NCI-H128 (cell line): Measurements from ENCODE around the gene C1orf122.

Experiments
- DNase-seq: peaks from one replicate; lab custom pipeline; 2025; ENCODE audit not compliant: unreplicated experiment; lab: John Stamatoyannopoulos, UW

Gene C1orf122

DNA sequence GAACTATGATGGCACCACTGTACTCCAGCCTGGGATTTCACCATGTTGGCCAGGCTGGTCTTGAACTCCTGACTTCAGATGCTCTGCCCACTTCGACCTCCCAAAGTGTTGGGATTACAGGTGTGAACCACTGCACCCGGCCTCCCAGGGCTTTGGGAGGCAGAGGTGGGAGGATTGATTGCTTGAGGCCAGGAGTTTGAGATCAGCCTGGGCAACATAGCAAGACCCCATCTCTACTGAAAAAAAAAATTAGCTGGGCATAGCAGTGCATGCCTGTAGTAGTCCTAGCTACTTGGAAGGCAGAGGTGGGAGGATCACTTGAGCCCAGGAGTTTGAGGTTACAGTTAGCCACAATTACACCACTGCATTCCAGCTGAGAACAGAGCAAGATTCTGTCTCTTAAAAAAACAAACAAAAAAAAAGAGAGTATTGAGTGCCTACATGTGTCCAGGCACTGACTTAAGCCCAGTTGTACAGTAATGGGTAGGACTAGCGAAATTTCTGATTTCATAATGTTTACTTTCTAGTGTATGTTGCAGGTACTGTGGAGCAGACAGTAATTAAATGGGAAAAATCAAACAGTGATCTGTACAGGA lies 9.7 kb upstream of the C1orf122 start:
- no peak for DNase-seq

DNA sequence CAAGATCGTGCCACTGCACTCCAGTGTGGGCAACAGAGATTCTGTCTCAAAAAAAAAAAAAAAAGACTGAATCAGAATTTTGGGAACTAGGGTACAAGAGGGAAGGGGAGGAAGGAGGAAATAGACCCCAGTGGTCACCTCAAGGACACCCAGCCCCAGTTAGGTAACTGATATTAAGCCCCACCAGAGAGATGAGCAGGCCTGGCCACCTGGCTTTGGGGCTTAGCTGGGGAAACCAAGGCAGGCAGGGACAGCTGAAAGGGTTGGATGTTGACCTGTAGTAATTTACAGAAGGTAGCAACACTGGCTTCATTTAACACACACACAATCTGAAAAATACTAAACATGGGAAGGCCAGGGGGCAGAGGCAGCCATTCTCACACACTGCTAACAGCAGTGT lies 5.2 kb upstream of the C1orf122 start:
- DNase-seq = no peak

- DNase-seq = no peak
Measured at GRCh38 chr1:37807220-37807554, 403 bp upstream of the C1orf122 start.

- peak; percentile 14 for DNase-seq
Measured at GRCh38 chr1:37808369-37809319, 1.1 kb downstream of the C1orf122 start.

- no peak for DNase-seq
Measured at GRCh38 chr1:37809942-37810341, 2.4 kb downstream of the C1orf122 start.

DNA sequence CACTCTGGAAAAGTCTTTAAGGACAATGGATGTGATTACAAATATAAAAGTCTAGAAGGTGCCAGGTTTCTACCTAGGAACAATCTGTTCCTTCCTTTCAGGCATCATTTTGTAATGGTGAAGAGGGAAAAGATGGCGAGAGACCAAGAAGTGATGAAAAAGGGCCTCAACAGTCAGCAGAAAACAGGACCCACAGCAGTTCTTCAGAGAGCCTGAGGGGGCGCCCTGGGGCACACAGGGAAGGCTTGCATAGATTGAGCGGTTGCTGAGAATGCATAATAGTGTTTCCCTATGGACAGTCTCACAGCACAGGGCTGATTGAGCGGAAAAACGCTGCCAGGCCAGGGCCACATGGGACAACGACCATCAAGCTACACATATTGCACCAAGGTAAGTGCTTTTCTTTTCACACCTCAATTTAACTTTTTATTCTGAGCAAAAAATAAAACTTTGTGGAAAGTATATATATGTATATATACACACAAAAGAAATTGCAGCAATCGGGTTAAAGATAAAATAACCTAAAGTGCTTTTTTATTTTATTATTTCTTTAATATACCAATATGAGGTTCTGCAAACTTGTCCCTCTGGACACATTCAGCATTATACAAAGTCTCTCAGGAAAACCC lies 3.6 kb downstream of the C1orf122 start:
- DNase-seq = peak; percentile 49

- DNase-seq = no peak
Measured at GRCh38 chr1:37813529-37814145, 6.0 kb downstream of the C1orf122 start.

DNA sequence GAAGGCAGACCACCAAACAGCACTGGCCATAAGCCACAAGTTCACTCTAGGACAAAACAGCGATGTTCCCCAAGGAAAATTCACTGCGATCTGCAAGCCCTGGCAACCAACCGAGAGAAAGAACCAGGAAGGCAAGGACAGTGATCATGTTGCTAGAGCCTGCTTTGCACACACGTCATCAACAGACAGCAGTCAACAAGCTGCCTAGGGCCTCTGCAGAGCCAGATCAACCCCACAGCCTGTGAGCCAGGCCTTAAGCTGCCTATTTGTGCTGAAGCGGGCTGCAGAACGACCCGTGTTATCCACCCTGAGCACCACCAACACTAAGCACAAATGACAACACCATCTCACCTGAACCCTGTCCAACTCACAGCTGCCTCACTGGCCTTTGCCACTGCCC lies 6.7 kb downstream of the C1orf122 start:
- no peak for DNase-seq

- DNase-seq = no peak
Measured at GRCh38 chr1:37817481-37817880, 9.9 kb downstream of the C1orf122 start.

DNA sequence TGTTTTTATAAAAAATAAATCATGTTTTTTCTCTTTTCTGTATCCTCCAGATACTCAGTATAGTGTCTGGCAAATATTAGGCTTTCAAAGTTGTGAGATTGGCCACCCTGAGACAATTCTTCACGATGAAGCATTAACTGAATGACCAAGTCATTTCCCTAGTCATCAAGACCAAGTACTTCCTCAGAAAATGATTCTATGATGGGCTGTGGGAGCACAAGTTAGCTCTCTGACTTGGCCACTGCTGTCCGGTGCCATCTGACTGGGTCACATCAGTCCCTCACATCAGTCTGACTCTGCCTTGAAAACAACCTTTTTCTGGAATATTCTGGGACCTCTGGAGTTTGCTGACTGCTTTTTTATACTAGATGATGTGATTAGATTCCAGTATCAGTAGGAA lies 13.9 kb downstream of the C1orf122 start:
- DNase-seq = no peak

GRCh38 chr1:37822906-37823815 lies 15.6 kb downstream of the C1orf122 start:
- no peak for DNase-seq

DNA sequence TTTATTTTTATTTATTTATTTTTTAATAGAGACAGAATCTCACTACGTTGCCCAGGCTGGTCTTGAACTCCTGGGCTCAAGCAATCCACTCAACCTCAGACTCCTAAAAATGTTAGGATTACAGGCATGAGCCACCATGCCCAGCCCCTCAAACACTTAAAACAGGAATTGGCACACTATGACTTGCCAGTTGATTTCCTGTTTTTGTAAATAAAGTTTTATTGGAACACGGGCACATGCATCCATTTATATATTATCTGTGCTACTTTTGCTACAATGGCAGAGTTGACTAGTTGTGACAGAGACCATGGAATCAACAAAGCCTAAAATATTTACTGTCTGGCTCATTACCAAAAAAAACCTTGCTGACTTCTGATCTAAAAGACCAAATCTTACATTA lies 16.4 kb downstream of the C1orf122 start:
- no peak for DNase-seq

DNA sequence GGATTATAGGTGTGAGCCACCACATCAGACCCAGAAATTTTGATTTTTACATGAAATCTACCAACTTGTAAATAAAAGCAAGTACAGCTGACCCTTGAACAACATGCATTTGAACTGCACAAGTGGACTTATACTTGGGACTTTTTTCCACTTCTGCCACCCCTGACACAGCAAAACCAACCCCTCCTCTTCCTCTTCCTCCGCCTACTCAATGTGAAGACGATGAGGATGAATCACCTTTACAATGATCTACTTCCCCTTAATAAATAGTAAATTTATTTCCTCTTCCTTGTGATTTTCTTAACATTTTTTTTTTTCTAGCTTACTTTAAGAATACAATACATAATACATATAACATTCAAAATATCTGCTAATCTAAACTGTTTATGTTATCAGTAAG lies 17.9 kb downstream of the C1orf122 start:
- no peak for DNase-seq

DNA sequence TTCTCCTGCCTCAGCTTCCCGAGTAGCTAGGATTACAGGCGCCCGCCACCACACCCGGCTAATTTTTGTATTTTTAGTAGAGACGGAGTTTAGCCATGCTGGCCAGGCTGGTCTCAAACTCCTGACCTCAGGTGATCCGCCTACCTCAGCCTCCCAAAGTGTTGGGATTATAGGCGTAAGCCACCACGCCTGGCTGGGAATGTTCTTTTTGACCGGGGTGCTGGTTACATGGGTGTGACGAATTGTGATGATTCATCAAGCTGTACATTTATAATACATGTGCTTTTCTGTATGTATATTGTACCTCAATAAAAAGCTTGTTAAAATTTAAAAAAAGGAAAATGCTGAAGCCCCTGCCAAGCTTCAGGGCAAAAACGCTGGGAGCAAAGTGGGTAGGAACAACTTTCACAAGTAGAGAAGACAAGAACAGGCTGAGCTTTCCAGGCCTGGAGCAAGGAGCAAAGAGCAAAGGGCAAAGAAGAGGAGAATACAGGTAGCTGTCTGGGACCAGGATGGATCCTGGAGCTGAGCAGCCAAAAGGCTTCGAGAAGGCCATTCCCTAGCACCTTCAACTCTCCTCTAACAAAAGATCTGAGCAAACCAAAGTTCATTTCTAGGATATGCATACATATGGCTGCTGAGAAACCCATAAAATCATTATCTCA lies 21.0 kb downstream of the C1orf122 start:
- DNase-seq = no peak

- DNase-seq = no peak
Measured at GRCh38 chr1:37831109-37831508, 23.5 kb downstream of the C1orf122 start.

GRCh38 chr1:37831809-37832208 lies 24.2 kb downstream of the C1orf122 start:
- DNase-seq = no peak

GRCh38 chr1:37836788-37837187 lies 29.2 kb downstream of the C1orf122 start:
- no peak for DNase-seq

DNA sequence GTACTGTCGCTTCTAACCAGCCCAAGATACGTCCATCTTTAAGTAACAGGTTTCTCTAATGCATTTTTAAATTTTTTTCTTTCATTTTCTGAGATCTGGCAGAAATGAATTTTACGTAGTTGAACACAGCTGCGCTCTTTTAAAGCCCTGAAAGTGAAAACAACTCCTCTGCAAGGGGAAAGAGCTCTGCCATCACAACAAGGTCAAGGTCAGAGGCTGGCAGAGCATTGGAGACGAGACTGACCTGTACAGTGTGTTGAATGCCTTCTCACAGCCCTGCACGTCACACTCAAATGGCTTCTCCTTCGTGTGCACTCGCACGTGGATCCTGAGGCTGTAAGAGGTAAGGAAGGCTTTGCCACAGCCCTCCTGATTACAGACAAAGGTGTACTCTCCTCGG lies 32.1 kb downstream of the C1orf122 start:
- no peak for DNase-seq

DNA sequence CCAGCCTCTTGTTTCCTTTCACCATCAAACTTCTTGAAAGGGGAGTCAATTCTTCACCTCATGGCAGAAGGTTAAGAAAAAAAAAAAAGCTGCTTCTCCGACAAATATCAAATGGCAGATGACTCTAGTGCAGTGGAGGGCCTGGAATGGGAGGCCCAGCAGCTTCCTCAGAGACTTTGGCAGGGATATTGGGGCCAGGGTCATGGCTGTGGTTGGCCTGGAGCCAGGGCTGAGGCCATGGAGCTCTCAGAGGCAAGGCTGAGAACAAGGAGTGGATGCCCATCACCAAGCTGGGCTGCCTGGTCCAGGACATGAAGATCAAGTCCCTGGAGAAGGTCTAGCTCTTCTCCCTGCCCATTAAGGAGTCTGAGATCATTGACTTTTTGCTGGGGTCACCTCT lies 33.1 kb downstream of the C1orf122 start:
- no peak for DNase-seq

DNA sequence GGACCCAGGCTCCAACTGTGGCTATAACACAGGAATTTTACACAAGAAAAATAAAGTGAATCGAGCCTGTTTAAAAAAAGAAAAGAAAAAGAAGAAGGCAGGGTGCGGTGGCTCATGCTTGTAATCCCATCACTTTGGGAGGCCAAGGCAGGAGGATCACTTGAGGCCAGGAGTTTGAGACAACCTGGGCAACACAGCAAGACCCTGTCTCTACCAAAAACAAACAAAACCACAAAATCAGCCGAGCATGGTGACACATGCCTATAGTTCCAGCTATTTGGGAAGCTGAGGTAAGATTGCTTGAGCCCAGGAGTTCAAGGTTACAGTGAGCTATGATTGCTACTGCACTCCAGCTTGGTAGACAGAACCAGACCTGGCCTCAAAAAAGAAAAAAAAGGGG lies 34.1 kb downstream of the C1orf122 start:
- no peak for DNase-seq
